Stimulated activated CD4-positive, alpha-beta T cell treated with anti-CD3 and anti-CD28 coated beads, Interleukin-12 subunit alpha, Interleukin-12 subunit beta, amount 100 ng/mL, for 48 hours (primary cell): ENCODE results near the gene INSC.
A peak's percentile ranks its signal among the peaks of the same experiment; 100 is the strongest.
"Not testable (repeated sequence)": the region's sequence is repeated elsewhere in the genome, so short reads cannot be mapped to it uniquely, and the experiment has no call there.

Experiments
- DNase-seq, 3 donors: peaks; one replicate each; pipeline ENCODE4 v3.0.0-alpha.2; 2020; ENCODE audit warnings: low read depth in 2 of 3, low spot score in 1 of 3

The INSC gene, protein sequence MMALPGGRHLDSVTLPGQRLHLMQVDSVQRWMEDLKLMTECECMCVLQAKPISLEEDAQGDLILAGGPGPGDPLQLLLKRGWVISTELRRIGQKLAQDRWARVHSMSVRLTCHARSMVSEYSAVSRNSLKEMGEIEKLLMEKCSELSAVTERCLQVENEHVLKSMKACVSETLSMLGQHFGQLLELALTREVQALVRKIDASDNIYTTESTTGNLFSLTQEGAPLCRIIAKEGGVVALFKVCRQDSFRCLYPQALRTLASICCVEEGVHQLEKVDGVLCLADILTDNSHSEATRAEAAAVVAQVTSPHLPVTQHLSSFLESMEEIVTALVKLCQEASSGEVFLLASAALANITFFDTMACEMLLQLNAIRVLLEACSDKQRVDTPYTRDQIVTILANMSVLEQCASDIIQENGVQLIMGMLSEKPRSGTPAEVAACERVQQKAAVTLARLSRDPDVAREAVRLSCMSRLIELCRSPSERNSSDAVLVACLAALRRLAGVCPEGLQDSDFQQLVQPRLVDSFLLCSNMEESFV

DNA sequence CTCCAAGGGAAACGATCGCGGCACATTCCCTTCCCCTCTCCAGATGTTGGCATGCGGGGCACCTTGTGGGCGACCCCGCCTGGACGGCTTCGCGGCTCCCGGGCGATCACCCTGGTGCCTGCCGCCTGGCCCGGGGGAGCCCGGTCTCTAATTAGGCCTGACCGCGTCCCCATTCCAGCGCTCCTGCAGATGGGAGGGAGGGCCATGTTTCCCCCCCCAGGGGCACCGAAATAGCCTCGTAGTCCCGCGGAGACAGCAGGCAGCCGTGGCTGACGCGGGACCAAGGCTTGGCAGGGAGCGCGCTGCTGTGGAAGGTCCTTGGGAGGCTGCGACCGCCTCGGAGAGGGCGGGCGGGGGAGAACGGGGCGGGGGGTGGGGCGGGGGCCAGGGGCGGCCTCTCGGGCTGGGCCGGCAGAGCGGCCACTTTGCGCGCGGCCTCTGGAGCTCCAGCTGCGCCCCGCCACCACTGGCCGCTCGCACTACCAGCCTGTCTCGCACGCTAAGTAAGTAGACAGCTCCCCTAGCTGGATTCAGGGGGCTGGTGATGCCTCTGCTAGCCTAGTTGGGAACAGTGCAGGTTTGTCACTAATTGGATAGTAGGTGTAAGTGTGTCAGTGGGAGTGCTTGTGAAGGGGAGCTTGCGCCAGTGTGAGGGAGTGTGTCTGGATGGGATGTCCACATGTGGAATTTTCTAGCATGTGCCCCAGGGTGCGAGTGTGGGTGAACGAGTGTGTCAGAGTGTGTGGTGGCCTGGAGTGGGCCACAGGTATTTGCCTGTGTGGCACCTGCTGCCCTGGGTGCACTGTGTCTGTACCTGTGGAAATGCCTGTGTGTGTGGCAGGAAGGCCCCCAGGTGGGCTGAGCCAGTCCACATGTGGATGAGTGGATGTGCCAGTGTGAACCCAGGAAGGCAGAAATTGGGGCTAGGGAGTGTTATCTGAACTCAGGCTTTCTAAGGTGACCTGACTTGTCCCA is at the start of gene INSC:
Gene INSC, plus strand, starts transcription at position 423 of the 975 bp plus-strand sequence. CDS start 34,252 bp downstream, outside the sequence.
- DNase-seq: no peak

DNA sequence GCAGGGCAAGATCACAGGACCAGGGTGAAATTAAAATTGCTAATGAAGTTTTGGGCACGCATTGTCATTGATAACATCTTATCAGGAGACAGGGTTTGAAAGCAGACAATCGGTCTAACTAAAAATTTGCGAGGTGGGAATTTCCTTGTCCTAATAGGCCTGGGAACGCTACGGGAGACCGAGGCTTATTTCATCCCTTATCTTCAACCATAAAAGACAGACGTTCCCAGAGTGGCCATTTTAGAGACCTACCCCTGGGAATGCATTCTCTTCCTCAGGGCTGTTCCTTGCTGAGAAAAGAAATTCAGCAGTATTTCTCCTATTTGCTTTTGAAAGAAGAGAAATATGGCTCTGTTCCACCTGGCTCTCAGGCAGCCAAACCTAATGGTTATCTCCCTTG is 45.0 kb upstream of the INSC start:
- DNase-seq: not testable (repeated sequence)

DNA sequence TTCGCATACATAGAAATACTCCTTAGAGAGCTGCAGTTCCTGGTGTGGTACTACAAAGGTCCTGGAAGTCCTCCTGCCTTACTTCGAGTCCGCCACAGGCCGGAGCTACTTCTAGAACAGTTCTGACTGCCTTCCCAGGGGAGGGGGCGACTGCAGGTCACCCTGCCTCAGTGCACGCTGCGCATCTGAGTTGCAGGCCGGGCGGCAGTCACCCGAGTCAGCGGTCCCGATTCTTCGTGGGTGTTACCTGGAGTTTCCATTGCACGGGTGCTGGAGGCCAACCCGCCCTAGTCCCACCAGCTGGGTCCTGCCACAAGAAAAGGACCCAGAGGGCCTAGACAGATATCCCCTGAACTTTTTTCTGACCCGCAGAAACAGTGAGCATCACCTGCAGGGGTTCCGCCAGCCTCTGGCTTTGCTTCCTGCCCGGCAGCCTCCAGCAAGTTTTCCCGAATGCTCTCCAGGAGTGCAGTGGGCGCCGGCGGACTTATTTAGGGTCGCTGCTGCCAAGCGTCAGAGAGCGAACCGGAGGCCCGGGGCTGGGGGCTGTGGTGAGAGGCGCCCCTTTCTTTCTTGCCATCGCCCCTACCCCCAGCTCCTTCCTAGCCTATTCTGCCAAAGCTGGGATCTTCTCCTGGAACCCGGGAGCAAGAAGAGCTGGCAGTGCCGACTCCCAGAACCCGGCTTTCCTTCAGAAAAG is 43.0 kb upstream of the INSC start:
- no peak for DNase-seq

DNA sequence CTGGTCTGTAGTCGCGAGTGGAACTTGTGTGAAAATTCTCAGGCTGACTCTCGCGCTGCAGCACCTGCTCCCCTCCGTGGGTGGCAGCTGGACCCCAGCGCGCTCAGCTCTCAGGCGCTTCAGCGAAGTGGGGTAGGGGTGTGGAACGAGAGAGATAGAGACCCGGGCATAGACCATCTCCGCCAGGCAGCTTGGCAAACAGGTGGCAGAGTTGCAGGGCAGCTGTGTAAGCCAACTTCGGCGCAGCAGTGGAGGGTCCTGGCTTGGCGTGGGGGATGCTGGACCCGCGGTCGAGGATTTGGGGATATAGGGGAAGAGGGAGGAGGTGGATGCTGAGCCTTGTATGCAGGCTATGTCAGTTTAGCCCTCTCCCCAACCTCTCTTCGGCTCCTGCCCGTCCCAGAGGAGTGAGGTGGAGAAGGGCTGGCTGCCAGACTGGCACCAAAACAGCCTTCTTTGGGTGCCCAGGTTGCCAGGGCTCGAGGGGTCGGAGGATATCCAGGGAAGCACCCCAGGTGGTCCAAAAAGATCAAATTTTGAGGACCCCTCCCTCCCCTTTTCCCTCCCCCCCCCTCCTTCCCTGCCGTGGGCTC is 42.1 kb upstream of the INSC start:
- DNase-seq: no peak

DNA sequence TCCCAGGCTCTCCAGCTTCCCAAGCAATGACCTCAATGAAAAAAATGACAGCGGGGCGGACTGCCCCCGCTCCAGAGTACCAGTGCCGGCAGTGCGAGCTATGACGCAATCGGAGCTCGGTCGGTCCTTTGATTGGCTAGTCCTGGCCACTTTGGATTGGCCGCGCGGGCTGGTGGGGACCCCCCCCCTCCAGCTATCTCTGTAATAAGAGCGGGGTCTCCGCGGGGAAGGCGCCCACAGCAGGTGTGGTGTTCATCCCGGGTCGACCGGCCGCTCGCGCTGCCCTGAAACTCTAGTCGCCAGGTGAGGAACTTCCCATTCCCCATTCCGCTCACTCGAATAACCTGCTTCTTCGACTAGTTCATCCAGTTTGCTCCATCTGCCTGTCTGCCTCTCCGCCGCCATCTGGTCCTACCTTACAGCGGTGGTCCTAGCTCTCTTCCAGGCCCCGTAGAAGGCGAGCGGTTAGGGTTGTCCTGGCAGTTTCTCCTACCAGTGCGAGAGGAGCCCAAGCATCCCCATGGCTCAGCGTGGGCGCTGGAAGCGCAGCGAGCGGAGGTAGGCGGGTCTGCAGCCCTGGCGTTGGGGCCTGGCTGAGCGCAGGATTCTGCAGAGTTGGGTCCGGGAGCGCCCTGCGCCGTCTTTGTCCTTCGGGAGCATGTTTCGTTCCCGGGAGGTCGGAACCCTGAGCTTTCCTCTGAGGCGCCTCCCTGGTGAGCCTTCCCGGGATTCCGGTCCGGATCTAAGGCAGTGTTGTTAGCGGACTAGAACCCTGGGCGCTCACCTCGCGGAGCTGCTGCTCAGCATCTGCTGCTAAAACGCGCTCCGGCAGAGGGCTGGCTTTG is 41.1 kb upstream of the INSC start, which contains the start of gene CALCB:
Gene CALCB, plus strand, starts transcription at position 233 of the 845 bp plus-strand sequence. CDS start 1,126 bp downstream, outside the sequence.
- peak; percentile 11 to 38 (median 24) for DNase-seq

GRCh38 chr11:15074206-15075161 is 40.2 kb upstream of the INSC start:
- DNase-seq: peak; percentile 85 to 91 (median 88)

GRCh38 chr11:15075162-15075526 is 39.6 kb upstream of the INSC start:
- DNase-seq: no peak

DNA sequence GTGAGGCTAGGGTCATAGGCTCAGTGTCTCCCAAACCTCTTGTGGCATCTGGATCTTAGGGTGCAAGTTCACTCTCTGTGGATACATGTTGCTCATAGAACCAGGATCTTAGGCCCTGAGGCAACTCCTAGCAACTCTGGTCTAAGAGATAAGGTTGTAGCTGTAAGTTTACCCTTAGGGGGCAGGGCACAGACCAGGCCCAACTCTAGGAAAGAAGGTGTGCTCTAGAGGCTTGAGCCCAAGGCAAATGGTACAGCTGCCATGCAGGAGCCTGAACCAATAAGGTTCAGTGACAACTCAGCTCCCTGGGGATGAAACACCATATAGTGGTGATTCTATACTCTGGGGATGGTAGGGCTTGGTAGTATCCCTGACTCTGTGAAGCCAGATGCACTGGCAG is 23.5 kb upstream of the INSC start:
- no peak for DNase-seq

GRCh38 chr11:15091625-15092024 is 23.1 kb upstream of the INSC start:
- no peak for DNase-seq

DNA sequence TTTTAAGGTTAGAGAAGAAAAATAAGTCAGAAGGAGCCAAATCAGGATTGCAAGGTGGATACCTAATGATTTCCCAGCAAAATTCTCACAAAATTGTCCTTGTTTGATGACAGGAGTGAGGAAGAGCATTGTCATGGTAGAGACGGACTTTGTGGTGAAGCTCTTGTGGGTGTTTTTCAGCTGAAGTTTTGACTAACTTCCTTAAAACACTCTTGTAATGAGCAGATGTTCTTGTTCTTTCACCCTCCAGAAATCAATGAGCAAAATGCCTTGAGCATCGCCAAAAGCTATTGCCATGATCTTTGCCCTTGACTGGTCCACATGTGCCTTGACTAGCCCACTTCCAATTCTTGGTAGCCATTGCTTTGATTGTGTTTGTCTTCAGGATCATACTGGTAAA is 21.3 kb upstream of the INSC start:
- DNase-seq: no peak

- DNase-seq: no peak
Measured at GRCh38 chr11:15095736-15096228, 18.9 kb upstream of the INSC start.

- no peak for DNase-seq
Measured at GRCh38 chr11:15097411-15097810, 17.3 kb upstream of the INSC start.

- DNase-seq: no peak
Measured at GRCh38 chr11:15099267-15099666, 15.5 kb upstream of the INSC start.

DNA sequence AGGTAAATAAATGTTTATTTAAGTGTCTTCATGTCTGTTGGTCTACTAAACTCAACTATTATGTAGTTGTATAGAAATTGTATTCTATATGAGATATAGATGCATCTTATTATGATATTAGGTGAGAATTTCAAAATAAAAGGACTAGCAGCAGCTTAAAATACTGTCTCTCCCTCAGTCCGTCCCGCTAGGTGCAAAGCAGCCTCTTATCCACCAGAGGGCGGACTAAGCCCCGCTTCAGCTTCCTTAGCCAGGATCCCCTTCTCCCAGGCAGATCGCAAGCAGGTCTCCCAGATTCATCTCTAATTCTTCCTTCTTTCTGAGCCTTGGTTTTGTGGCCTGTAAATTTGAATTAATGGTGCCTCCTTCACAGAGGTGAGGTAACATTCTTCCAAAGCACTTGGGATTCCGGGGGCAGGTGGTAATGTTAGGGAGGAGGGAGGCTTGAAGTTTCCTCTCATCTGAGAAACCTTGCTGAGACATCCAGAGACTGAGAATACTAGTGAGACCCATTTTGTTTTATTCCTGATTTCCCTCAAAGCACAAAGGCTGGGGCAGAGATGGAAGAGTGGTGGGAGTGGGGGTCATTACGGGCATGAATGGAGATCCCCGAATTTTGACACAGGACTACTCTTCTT is 13.5 kb upstream of the INSC start:
- DNase-seq: peak; percentile 26 to 42 (median 40)

- no peak for DNase-seq
Measured at GRCh38 chr11:15104166-15104565, 10.6 kb upstream of the INSC start.

- no peak for DNase-seq
Measured at GRCh38 chr11:15106201-15106965, 8.3 kb upstream of the INSC start.
